PC-3 (cell line): Measurements from ENCODE around the gene AADACL4. TPM values are rescaled to one million over a fixed set of nuclear protein-coding genes. Genes with fewer than 3 reads are reported as not detected.

ENCODE experiments used
- ATAC-seq: fragments of 200-7000 bp; cut with Tn5 transposase; 2 replicates; pipeline ENCODE4 v1.9.1; 2020; ENCODE audit warnings: mild to moderate bottlenecking, moderate library complexity
- BruUV-seq: library from RNA; stranded (reverse); fragments of 400-500 nt; replicated peaks from 2 replicates; lab custom pipeline; 2021; lab: Mats Ljungman, UMichigan
- CTCF ChIA-PET: fragments of 300-600 bp; sonication (Branson Sonifier 250); formaldehyde crosslinking; loops from one replicate; lab custom pipeline; 2022; ENCODE audit warnings: antibody characterized with exemption; lab: Charles Lee
- POLR2A ChIA-PET: fragments of 300-600 bp; sonication (Branson Sonifier 250); formaldehyde crosslinking; loops from one replicate; lab custom pipeline; 2022; ENCODE audit warnings: antibody characterized with exemption; ENCODE audit not compliant: unreplicated experiment; lab: Charles Lee
- DNase-seq: peaks from one replicate; pipeline ENCODE4 v3.0.0-alpha.2; 2015
- H2AFZ ChIP-seq: fragments of 300-600 bp; sonication (generic); 2 replicates; pipeline ENCODE4 v1.6.0; 2016; ENCODE audit warnings: antibody characterized with exemption, low read length
- H3F3A ChIP-seq: fragments of 300-600 bp; sonication (generic); one replicate; pipeline ENCODE4 v1.6.0; 2017; ENCODE audit warnings: antibody characterized with exemption, low read length, control low read depth, mild to moderate bottlenecking; ENCODE audit not compliant: unreplicated experiment
- H3K27ac ChIP-seq: fragments of 300-600 bp; sonication (generic); 2 replicates; pipeline ENCODE4 v1.5.1; 2016; ENCODE audit warnings: mild to moderate bottlenecking, low read length
- H3K27me3 ChIP-seq: fragments of 300-600 bp; sonication (generic); 2 replicates; pipeline ENCODE4 v1.6.1; 2016; ENCODE audit warnings: low read length, mixed read lengths
- H3K36me3 ChIP-seq: fragments of 300-600 bp; sonication (generic); 2 replicates; pipeline ENCODE4 v1.6.1; 2016; ENCODE audit warnings: low read depth, mixed run types, low read length, mixed read lengths
- H3K4me1 ChIP-seq: fragments of 300-600 bp; sonication (generic); 2 replicates; pipeline ENCODE4 v1.5.1; 2016; ENCODE audit warnings: low read length; ENCODE audit not compliant: insufficient read depth
- H3K4me2 ChIP-seq: fragments of 300-600 bp; sonication (generic); 2 replicates; pipeline ENCODE4 v1.6.0; 2016; ENCODE audit warnings: low read length
- H3K4me3 ChIP-seq: fragments of 300-600 bp; sonication (generic); 2 replicates; pipeline ENCODE4 v1.5.1; 2016; ENCODE audit warnings: mild to moderate bottlenecking, low read length, mixed read lengths
- H3K79me2 ChIP-seq: fragments of 300-600 bp; sonication (generic); 2 replicates; pipeline ENCODE4 v1.6.1; 2017; ENCODE audit warnings: low read length, mixed read lengths
- H3K9ac ChIP-seq: fragments of 300-600 bp; sonication (generic); 2 replicates; pipeline ENCODE4 v1.6.0; 2016; ENCODE audit warnings: mild to moderate bottlenecking, low read length
- H3K9me2 ChIP-seq: fragments of 300-600 bp; sonication (generic); replicated peaks from 2 replicates; pipeline ENCODE4 v1.6.1; 2016; ENCODE audit warnings: mixed run types, low read length, mixed read lengths
- H3K9me3 ChIP-seq: fragments of 300-600 bp; sonication (generic); 2 replicates; pipeline ENCODE4 v1.6.1; 2016; ENCODE audit warnings: low read length, mixed read lengths
- H4K20me1 ChIP-seq: fragments of 300-600 bp; sonication (generic); 2 replicates; pipeline ENCODE4 v1.6.1; 2016; ENCODE audit warnings: low read length, mixed read lengths
- EZH2 ChIP-seq: fragments of 300-600 bp; sonication (generic); IDR thresholded peaks from one replicate; pipeline ENCODE4 v1.6.1; 2017; ENCODE audit warnings: antibody characterized with exemption, mild to moderate bottlenecking, low read length; ENCODE audit not compliant: unreplicated experiment
- EZH2phosphoT487 ChIP-seq: fragments of 300-600 bp; sonication (generic); IDR thresholded peaks from 2 replicates; pipeline ENCODE4 v1.6.1; 2018; ENCODE audit warnings: mild to moderate bottlenecking, antibody characterized with exemption, low read length, borderline replicate concordance
- intact Hi-C: fragments of 100-400 bp; cut with micrococcal nuclease; formaldehyde crosslinking; loops from 2 replicates; pipeline ENCODE4 v1.9.0; 2023
- total RNA-seq: library from RNA; depleted of rRNA; stranded (reverse); fragments of >200 nt; gene quantifications from 2 replicates; pipeline ENCODE4 v1.2.3, GENCODE V29; 2014
- TF ChIP-seq, protein P1 (sequence below): fragments of 300-600 bp; sonication (generic); conservative IDR thresholded peaks from 2 replicates; pipeline ENCODE4 v1.5.1; 2017; ENCODE audit warnings: antibody characterized with exemption, low read depth, mild to moderate bottlenecking, low read length

The AADACL4 gene
- total RNA-seq, 1 experiment from 2014 or later: not detected

GRCh38 chr1:12604986-12605385 lies 38.9 kb upstream of the AADACL4 start:
- intact Hi-C loops: loop anchor here (1.0 kb wide), 1 partner anchor 11 kb away; no protein-coding TSS in a partner anchor
- Histone ChIP-seq H3K9me3 (no peaks in the 10 kb centered on the region), H3K4me2 (no peak overlapping the region), H4K20me1 (no peaks in the 10 kb centered on the region; the same call in 1 of the 2 replicates), H3K27me3 (no peaks in the 10 kb centered on the region), H3K36me3 (peaks cover 11% of the 10 kb centered on the region), H3K4me1 (peaks cover 50% of the 10 kb centered on the region), H3K79me2 (peaks cover 95% of the 10 kb centered on the region), H3K27ac (peak overlapping the region; percentile 67), H3K4me3 (no peak overlapping the region), H3K9me2 (no peaks in the 10 kb centered on the region), H3F3A (peaks cover 9% of the 10 kb centered on the region), H2AFZ (no peak overlapping the region), H3K9ac (no peak overlapping the region)
- ChIA-PET CTCF (no interaction called here), POLR2A (no interaction called here)
- BruUV-seq: no TSS peak
- ATAC-seq: no peak
- no peak for TF ChIP-seq EZH2phosphoT487
- TF ChIP-seq, protein P1, sequence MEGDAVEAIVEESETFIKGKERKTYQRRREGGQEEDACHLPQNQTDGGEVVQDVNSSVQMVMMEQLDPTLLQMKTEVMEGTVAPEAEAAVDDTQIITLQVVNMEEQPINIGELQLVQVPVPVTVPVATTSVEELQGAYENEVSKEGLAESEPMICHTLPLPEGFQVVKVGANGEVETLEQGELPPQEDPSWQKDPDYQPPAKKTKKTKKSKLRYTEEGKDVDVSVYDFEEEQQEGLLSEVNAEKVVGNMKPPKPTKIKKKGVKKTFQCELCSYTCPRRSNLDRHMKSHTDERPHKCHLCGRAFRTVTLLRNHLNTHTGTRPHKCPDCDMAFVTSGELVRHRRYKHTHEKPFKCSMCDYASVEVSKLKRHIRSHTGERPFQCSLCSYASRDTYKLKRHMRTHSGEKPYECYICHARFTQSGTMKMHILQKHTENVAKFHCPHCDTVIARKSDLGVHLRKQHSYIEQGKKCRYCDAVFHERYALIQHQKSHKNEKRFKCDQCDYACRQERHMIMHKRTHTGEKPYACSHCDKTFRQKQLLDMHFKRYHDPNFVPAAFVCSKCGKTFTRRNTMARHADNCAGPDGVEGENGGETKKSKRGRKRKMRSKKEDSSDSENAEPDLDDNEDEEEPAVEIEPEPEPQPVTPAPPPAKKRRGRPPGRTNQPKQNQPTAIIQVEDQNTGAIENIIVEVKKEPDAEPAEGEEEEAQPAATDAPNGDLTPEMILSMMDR: no peak
- TF ChIP-seq EZH2: no peak
- DNase-seq: no peak

DNA sequence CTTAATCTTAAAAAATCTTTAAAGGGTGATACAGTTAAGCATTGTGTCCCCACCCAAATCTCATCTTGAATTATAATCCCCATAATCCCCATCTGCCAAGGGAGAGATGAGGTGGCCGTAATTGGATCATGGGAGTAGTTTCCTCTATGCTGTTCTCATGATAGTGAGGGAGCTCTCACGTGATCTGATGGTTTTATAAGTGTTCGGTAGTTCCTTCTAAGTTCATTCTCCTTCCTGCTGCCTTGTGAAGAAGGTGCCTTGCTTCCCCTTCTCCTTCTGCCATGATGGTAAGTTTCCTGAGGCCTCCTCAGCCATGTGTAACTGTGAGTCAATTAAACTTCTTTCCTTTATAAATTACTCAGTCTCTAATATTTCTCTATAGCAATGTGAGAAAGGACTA lies 36.6 kb upstream of the AADACL4 start:
- H3K79me2 ChIP-seq: peaks cover 94% of the 10 kb centered on the region
- no peaks in the 10 kb centered on the region for H3K9me2 ChIP-seq
- H3F3A ChIP-seq: peaks cover 9% of the 10 kb centered on the region
- H3K27me3 ChIP-seq: no peaks in the 10 kb centered on the region
- H3K4me2 ChIP-seq: no peak overlapping the region
- H3K9ac ChIP-seq: no peak overlapping the region
- BruUV-seq: no TSS peak
- ATAC-seq: no peak
- peaks cover 1% of the 10 kb centered on the region; the same call in 1 of the 2 replicates for H4K20me1 ChIP-seq
- no peak overlapping the region for H3K4me3 ChIP-seq
- H3K36me3 ChIP-seq: peaks cover 29% of the 10 kb centered on the region
- no peaks in the 10 kb centered on the region for H3K9me3 ChIP-seq
- intact Hi-C loops: no loop called here
- DNase-seq: no peak
- POLR2A ChIA-PET: no interaction called here
- no peak overlapping the region for H2AFZ ChIP-seq
- H3K4me1 ChIP-seq: peaks cover 54% of the 10 kb centered on the region
- H3K27ac ChIP-seq: no peak overlapping the region
- TF ChIP-seq EZH2phosphoT487: no peak
- no peak for TF ChIP-seq EZH2
- TF ChIP-seq, protein P1: no peak
- CTCF ChIA-PET: no interaction called here

DNA sequence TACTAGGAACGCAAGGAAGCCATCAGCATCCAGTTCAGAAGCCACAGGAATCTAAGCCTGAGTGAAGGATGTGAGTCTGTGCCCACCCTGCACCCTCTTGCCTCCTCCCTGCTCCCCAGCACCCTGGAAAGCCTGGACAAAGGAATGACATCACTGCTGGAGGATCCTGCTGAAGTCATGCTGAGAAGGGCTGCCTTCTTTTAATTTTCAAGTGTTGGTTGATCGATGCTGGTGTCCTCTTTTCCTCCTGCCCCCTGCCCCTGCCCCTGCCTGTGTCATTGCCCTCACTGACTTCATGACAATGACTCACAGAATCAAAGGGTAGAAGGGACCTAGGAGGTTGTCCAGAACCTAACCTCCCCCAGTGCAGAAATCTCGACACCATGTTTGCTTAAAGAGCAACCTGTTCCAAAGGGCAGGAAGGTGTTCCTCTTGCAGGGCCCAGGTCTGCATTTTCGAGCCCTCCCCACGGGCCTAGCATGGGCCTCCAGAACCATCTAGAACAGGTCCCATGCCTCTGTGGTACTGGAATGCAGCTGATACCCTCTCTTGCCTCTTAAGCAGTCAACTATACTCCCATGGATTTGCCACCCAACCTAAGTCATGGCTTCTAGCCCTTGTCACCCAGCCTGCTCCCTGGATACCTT lies 35.5 kb upstream of the AADACL4 start:
- no peak for ATAC-seq
- intact Hi-C loops: no loop called here
- Histone ChIP-seq H3K9me2 (no peaks in the 10 kb centered on the region), H3F3A (peaks cover 9% of the 10 kb centered on the region), H3K9me3 (no peaks in the 10 kb centered on the region), H3K36me3 (peaks cover 37% of the 10 kb centered on the region), H3K4me3 (no peak overlapping the region), H4K20me1 (peaks cover 10% of the 10 kb centered on the region; the same call in 1 of the 2 replicates), H3K4me1 (peaks cover 46% of the 10 kb centered on the region), H3K27ac (no peak overlapping the region), H2AFZ (no peak overlapping the region), H3K9ac (no peak overlapping the region), H3K4me2 (no peak overlapping the region), H3K27me3 (no peaks in the 10 kb centered on the region), H3K79me2 (peaks cover 94% of the 10 kb centered on the region)
- ChIA-PET POLR2A (no interaction called here), CTCF (no interaction called here)
- TF ChIP-seq EZH2phosphoT487 (no peak), EZH2 (no peak)
- TF ChIP-seq, protein P1: no peak
- no TSS peak for BruUV-seq
- DNase-seq: peak; percentile 7
